Endothelial cell (in vitro differentiated cells): Measurements from ENCODE around the gene MAZ. TPM values are rescaled to one million over a fixed set of nuclear protein-coding genes. Genes with fewer than 3 reads are reported as not detected.
"Not testable (repeated sequence)": the region's sequence is repeated elsewhere in the genome, so short reads cannot be mapped to it uniquely, and the experiment has no call there.

Source experiments
- DNase-seq: peaks from one replicate; pipeline ENCODE4 v3.0.0; 2021; ENCODE audit warnings: low spot score
- H3K27ac Mint-ChIP-seq: one replicate; pipeline ENCODE4 v1.8.0; 2021; ENCODE audit warnings: mixed read lengths, inconsistent platforms; ENCODE audit not compliant: unreplicated experiment
- H3K27me3 Mint-ChIP-seq: one replicate; pipeline ENCODE4 v1.8.0; 2021; ENCODE audit warnings: mild to moderate bottlenecking, moderate library complexity, mixed read lengths, inconsistent platforms; ENCODE audit not compliant: unreplicated experiment
- H3K36me3 Mint-ChIP-seq: one replicate; pipeline ENCODE4 v1.8.0; 2021; ENCODE audit warnings: mild to moderate bottlenecking, low read depth, mixed read lengths, inconsistent platforms; ENCODE audit not compliant: unreplicated experiment
- H3K4me1 Mint-ChIP-seq: one replicate; pipeline ENCODE4 v1.8.0; 2021; ENCODE audit warnings: mild to moderate bottlenecking, mixed read lengths, inconsistent platforms; ENCODE audit not compliant: unreplicated experiment
- H3K4me3 Mint-ChIP-seq: one replicate; pipeline ENCODE4 v1.8.0; 2021; ENCODE audit warnings: mild to moderate bottlenecking, mixed read lengths, inconsistent platforms; ENCODE audit not compliant: unreplicated experiment
- H3K9me3 Mint-ChIP-seq: one replicate; pipeline ENCODE4 v1.8.0; 2021; ENCODE audit warnings: mixed read lengths, inconsistent platforms; ENCODE audit not compliant: unreplicated experiment
- CTCF ChIP-seq: fragments of 200-600 bp; sonication (generic); IDR thresholded peaks from one replicate; pipeline ENCODE4 v1.5.0; 2021; ENCODE audit warnings: antibody characterized with exemption; ENCODE audit not compliant: unreplicated experiment
- total RNA-seq: library from RNA; stranded (reverse); fragmentation: NEBNext Ultra II Directional; extraction: Animal tissue kit (Norgen Biotek cat#: 25700); gene quantifications from one replicate; pipeline ENCODE4 v1.2.1, GENCODE V29; 2021; ENCODE audit not compliant: unreplicated experiment

Gene MAZ
- total RNA-seq, 1 donor from 2014 or later: 407 TPM

- peaks cover 8% of the 10 kb centered on the region for H3K27me3 Mint-ChIP-seq
- H3K27ac Mint-ChIP-seq: no peak overlapping the region
- peaks cover 8% of the 10 kb centered on the region for H3K4me1 Mint-ChIP-seq
- DNase-seq: no peak
- no peak for TF ChIP-seq CTCF
- H3K4me3 Mint-ChIP-seq: no peak overlapping the region
- no peaks in the 10 kb centered on the region for H3K9me3 Mint-ChIP-seq
- H3K36me3 Mint-ChIP-seq: peaks cover 4% of the 10 kb centered on the region
Observed at GRCh38 chr16:29824589-29825144, 18.3 kb downstream of the MAZ start.

GRCh38 chr16:29825145-29826044 is 19.1 kb downstream of the MAZ start:
- Mint-ChIP-seq H3K27ac (peak overlapping the region; percentile 31), H3K4me3 (no peak overlapping the region), H3K4me1 (peaks cover 4% of the 10 kb centered on the region), H3K36me3 (no peaks in the 10 kb centered on the region), H3K9me3 (no peaks in the 10 kb centered on the region), H3K27me3 (peaks cover 8% of the 10 kb centered on the region)
- TF ChIP-seq CTCF: no peak
- DNase-seq: no peak

GRCh38 chr16:29826342-29826695 is 20.0 kb downstream of the MAZ start:
- peaks cover 4% of the 10 kb centered on the region for H3K4me1 Mint-ChIP-seq

GRCh38 chr16:29830774-29831173 is 24.4 kb downstream of the MAZ start:
- Mint-ChIP-seq H3K4me1 (no peaks in the 10 kb centered on the region), H3K27me3 (peaks cover 5% of the 10 kb centered on the region), H3K9me3 (no peaks in the 10 kb centered on the region), H3K4me3 (no peak overlapping the region), H3K36me3 (no peaks in the 10 kb centered on the region), H3K27ac (no peak overlapping the region)
- no peak for DNase-seq
- no peak for TF ChIP-seq CTCF

More at GRCh38 chr16:29826342-29826695, 20.0 kb downstream of the MAZ start:
- no peak for DNase-seq
- TF ChIP-seq CTCF: no peak
- peaks cover 8% of the 10 kb centered on the region for H3K27me3 Mint-ChIP-seq
- no peak overlapping the region for H3K27ac Mint-ChIP-seq
- H3K4me3 Mint-ChIP-seq: no peak overlapping the region
- H3K36me3 Mint-ChIP-seq: no peaks in the 10 kb centered on the region
- H3K9me3 Mint-ChIP-seq: no peaks in the 10 kb centered on the region

GRCh38 chr16:29831490-29831889 is 25.2 kb downstream of the MAZ start:
- no peak overlapping the region for H3K4me3 Mint-ChIP-seq
- no peaks in the 10 kb centered on the region for H3K9me3 Mint-ChIP-seq
- H3K36me3 Mint-ChIP-seq: no peaks in the 10 kb centered on the region
- no peak for DNase-seq
- no peak overlapping the region for H3K27ac Mint-ChIP-seq
- H3K27me3 Mint-ChIP-seq: peaks cover 5% of the 10 kb centered on the region
- no peaks in the 10 kb centered on the region for H3K4me1 Mint-ChIP-seq
- TF ChIP-seq CTCF: no peak

GRCh38 chr16:29833219-29833618 is 26.9 kb downstream of the MAZ start:
- H3K4me3 Mint-ChIP-seq, H3K36me3 Mint-ChIP-seq, H3K27ac Mint-ChIP-seq, DNase-seq, H3K4me1 Mint-ChIP-seq, H3K9me3 Mint-ChIP-seq, H3K27me3 Mint-ChIP-seq: not testable (repeated sequence)
